ENCODE data around the gene CAB39L.

DNA sequence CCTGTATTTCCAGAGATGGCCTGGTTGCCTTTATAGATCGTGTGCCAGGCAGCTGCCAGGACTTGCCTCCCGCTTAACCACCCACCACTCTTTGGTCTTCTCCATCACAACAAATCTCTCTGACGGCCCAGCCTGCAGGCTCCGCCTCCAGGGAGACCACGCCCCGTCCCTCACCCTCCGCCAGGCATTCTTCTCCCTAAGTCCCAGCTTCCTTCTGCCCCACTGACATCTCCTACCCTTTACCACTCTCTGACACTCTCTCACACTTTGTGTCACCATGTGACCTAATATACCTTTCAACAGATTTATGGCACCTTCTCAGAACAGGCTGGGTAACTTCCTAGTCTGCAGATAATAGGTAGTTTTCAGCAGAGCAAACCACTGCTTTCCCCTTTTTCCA, 95.1 kb downstream of the CAB39L start:
- TF ChIP-seq, protein P1, sequence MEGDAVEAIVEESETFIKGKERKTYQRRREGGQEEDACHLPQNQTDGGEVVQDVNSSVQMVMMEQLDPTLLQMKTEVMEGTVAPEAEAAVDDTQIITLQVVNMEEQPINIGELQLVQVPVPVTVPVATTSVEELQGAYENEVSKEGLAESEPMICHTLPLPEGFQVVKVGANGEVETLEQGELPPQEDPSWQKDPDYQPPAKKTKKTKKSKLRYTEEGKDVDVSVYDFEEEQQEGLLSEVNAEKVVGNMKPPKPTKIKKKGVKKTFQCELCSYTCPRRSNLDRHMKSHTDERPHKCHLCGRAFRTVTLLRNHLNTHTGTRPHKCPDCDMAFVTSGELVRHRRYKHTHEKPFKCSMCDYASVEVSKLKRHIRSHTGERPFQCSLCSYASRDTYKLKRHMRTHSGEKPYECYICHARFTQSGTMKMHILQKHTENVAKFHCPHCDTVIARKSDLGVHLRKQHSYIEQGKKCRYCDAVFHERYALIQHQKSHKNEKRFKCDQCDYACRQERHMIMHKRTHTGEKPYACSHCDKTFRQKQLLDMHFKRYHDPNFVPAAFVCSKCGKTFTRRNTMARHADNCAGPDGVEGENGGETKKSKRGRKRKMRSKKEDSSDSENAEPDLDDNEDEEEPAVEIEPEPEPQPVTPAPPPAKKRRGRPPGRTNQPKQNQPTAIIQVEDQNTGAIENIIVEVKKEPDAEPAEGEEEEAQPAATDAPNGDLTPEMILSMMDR (conservative IDR thresholded peaks at IDR 0.05; ENCODE audit: low read depth, low read length), result no peak
- no peak for TF ChIP-seq EZH2 (IDR thresholded peaks at IDR 0.05; ENCODE audit: borderline replicate concordance, low read depth, low read length, poor library complexity, severe bottlenecking)
